HG03095 (cell line): ENCODE results near the gene MLIP.
A peak's percentile ranks its signal among the peaks of the same experiment; 100 is the strongest.

Experiments used
- ATAC-seq: cut with Tn5 transposase; IDR thresholded peaks from one replicate; pipeline ENCODE4 v1.9.1; 2021; ENCODE audit warnings: moderate library complexity; ENCODE audit not compliant: unreplicated experiment

Gene MLIP

GRCh38 chr6:54273214-54273820 is 162.1 kb downstream of the MLIP start:
- no peak for ATAC-seq

- no peak for ATAC-seq
Observed at GRCh38 chr6:54274383-54274782, 163.1 kb downstream of the MLIP start.

GRCh38 chr6:54282186-54282585 is 170.9 kb downstream of the MLIP start:
- ATAC-seq: no peak

- ATAC-seq: no peak
Observed at GRCh38 chr6:54284161-54284860, 173.1 kb downstream of the MLIP start.

- ATAC-seq: no peak
Observed at GRCh38 chr6:54285595-54285994, 174.4 kb downstream of the MLIP start.

- no peak for ATAC-seq
Observed at GRCh38 chr6:54286141-54286540, 174.9 kb downstream of the MLIP start.

GRCh38 chr6:54288474-54288873 is 177.2 kb downstream of the MLIP start:
- ATAC-seq: no peak

GRCh38 chr6:54289426-54289825 is 178.2 kb downstream of the MLIP start:
- ATAC-seq: no peak

- ATAC-seq: peak; percentile 56
Observed at GRCh38 chr6:54291146-54291545, 179.9 kb downstream of the MLIP start.

- peak; percentile 92 for ATAC-seq
Observed at GRCh38 chr6:54291738-54292137, 180.5 kb downstream of the MLIP start.

- no peak for ATAC-seq
Observed at GRCh38 chr6:54294965-54295532, 183.8 kb downstream of the MLIP start.

GRCh38 chr6:54299542-54300269 is 188.5 kb downstream of the MLIP start:
- ATAC-seq: no peak

GRCh38 chr6:54301770-54302169 is 190.5 kb downstream of the MLIP start:
- ATAC-seq: no peak

- ATAC-seq: peak; percentile 61
Observed at GRCh38 chr6:54307439-54307910, 196.2 kb downstream of the MLIP start.

GRCh38 chr6:54308289-54308985 is 197.2 kb downstream of the MLIP start, which contains the start of gene TINAG:
TSS of gene TINAG (plus strand) at chr6:54308441. CDS start at chr6:54308551, 110 bp downstream.
- ATAC-seq: no peak

GRCh38 chr6:54308986-54309315 is 197.7 kb downstream of the MLIP start:
- ATAC-seq: no peak

- no peak for ATAC-seq
Observed at GRCh38 chr6:54310377-54311152, 199.3 kb downstream of the MLIP start.

- no peak for ATAC-seq
Observed at GRCh38 chr6:54315656-54316055, 204.4 kb downstream of the MLIP start.
